PC-9 (cell line): ENCODE data around the gene LGR6.

Experiments used
- CTCF ChIP-seq: fragments of 200-600 bp; sonication (generic); conservative IDR thresholded peaks from 2 replicates; pipeline ENCODE4 v1.6.1; 2017; ENCODE audit warnings: mixed run types, antibody characterized with exemption, mild to moderate bottlenecking, moderate library complexity
- EZH2 ChIP-seq: fragments of 200-600 bp; sonication (generic); IDR thresholded peaks from 2 replicates; pipeline ENCODE4 v1.8.0; 2017; ENCODE audit warnings: antibody characterized with exemption, low read depth

GRCh38 chr1:202348509-202349205 lies 155.1 kb downstream of the LGR6 start, which contains the start of gene PPP1R12B:
- TF ChIP-seq CTCF (no peak), EZH2 (no peak)
